ENCODE measurements around the gene CMC1.

- TF ChIP-seq, protein P1, sequence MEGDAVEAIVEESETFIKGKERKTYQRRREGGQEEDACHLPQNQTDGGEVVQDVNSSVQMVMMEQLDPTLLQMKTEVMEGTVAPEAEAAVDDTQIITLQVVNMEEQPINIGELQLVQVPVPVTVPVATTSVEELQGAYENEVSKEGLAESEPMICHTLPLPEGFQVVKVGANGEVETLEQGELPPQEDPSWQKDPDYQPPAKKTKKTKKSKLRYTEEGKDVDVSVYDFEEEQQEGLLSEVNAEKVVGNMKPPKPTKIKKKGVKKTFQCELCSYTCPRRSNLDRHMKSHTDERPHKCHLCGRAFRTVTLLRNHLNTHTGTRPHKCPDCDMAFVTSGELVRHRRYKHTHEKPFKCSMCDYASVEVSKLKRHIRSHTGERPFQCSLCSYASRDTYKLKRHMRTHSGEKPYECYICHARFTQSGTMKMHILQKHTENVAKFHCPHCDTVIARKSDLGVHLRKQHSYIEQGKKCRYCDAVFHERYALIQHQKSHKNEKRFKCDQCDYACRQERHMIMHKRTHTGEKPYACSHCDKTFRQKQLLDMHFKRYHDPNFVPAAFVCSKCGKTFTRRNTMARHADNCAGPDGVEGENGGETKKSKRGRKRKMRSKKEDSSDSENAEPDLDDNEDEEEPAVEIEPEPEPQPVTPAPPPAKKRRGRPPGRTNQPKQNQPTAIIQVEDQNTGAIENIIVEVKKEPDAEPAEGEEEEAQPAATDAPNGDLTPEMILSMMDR (IDR thresholded peaks at IDR 0.05; ENCODE audit: low read length), result no peak
- TF ChIP-seq EZH2 (IDR thresholded peaks at IDR 0.05; ENCODE audit: borderline replicate concordance, low read length), result no peak
Measured at GRCh38 chr3:28234454-28234853, 7.0 kb upstream of the CMC1 start.
